ENCODE results near the gene TNIK. TPM values are rescaled to one million over a fixed set of nuclear protein-coding genes. Genes with fewer than 3 reads are reported as not detected.

Gene TNIK
- total and polyA plus RNA-seq, 10 of the 15 experiments (the other 5 are each of a cell fraction or from before 2014, with no cell fraction given) = 13.9 to 74.3 (median 48.2) TPM

- 100% methylated on average over 1 of the region's 1 CpG for whole genome bisulfite sequencing (ENCODE audit: insufficient coverage, insufficient replicate concordance, low lambda C conversion rate, missing lambda C conversion rate)
- no peaks in the 10 kb centered on the region for H3K36me3 ChIP-seq (ENCODE audit: control insufficient read depth in 2 of 2, insufficient read depth in 2 of 2, low read length in 1 of 2)
- no peaks in the 10 kb centered on the region for H3K9me3 ChIP-seq (replicated peaks; ENCODE audit: control insufficient read depth, insufficient read depth, low read length)
- H3K9ac ChIP-seq (ENCODE audit: control insufficient read depth, insufficient read depth, low read length) = 0 out of 2 replicates have a peak overlapping the region, but pooled peaks have one; percentile 35
- peak overlapping the region; percentile 80 for H3K4me2 ChIP-seq (ENCODE audit: control insufficient read depth, insufficient read depth)
- peaks cover 11% of the 10 kb centered on the region for H3K4me1 ChIP-seq (ENCODE audit: control insufficient read depth, insufficient read depth, low read length)
- TF ChIP-seq MEF2B (IDR thresholded peaks at IDR 0.05; ENCODE audit: partially characterized antibody, poor library complexity, severe bottlenecking) = no peak
- peak in 1 of 2 experiments; percentile 37; a peak in 1 of 4 replicates for TF ChIP-seq IKZF2 (IDR thresholded peaks at IDR 0.05)
- TF ChIP-seq ZNF622 (IDR thresholded peaks at IDR 0.05) = no peak
- 0 out of 2 replicates have a peak, but pooled peaks have one; percentile 15 for TF ChIP-seq IKZF1 (conservative IDR thresholded peaks at IDR 0.05)
- TF ChIP-seq EED (IDR thresholded peaks at IDR 0.05; ENCODE audit: low read depth) = peak; percentile 39; the same call in 1 of the 2 replicates
- H3K27ac ChIP-seq (ENCODE audit: control insufficient read depth, insufficient read depth) = peak overlapping the region; percentile 40; the same call in 1 of the 2 replicates
- FAIRE-seq (no peak), DNase-seq (ENCODE audit: low read depth, low spot score) (no peak), ATAC-seq (peak; percentile 59)
- peak overlapping the region; percentile 84 for H2AFZ ChIP-seq (ENCODE audit: control insufficient read depth, low read depth, low read length)
- ChIA-PET POLR2A (interaction anchor here (1.0 kb wide), 1 partner anchor 12 kb away, joined by 3 read pairs; no protein-coding TSS in a partner anchor), SMC1A (ENCODE audit: uncharacterized antibody, unreplicated experiment) (interaction anchor here (1.0 to 1.6 kb wide), 3 partner anchors 11 to 78 kb away, joined by 3 to 7 read pairs (median 5); no protein-coding TSS in a partner anchor), CTCF (no interaction called here), RAD21 (ENCODE audit: unreplicated experiment) (interaction anchor here (0.9 to 1.4 kb wide), 2 partner anchors 20 to 133 kb away, joined by 3 read pairs; no protein-coding TSS in a partner anchor)
- H3K27me3 ChIP-seq (replicated peaks in 1 of 2; ENCODE audit: control insufficient read depth in 2 of 2, insufficient read depth in 2 of 2, low read length in 1 of 2) = no peaks in the 10 kb centered on the region
- intact Hi-C loops (cut with micrococcal nuclease; ENCODE audit: unreplicated experiment) (no loop called here), in situ Hi-C loops (cut with MboI) (no loop called here)
- BruUV-seq (replicated peaks) = no TSS peak
- H3K4me3 ChIP-seq = no peak overlapping the region
- H4K20me1 ChIP-seq (ENCODE audit: control insufficient read depth, insufficient read depth) = no peaks in the 10 kb centered on the region
- no peaks in the 10 kb centered on the region for H3K79me2 ChIP-seq (ENCODE audit: control insufficient read depth, insufficient read depth, low read length)
These were observed 20.8 kb upstream of the TNIK start for GRCh38 chr3:171481011-171481410.

GRCh38 chr3:171480526-171480925, 20.3 kb upstream of the TNIK start:
- peak; percentile 92 for ATAC-seq

More at GRCh38 chr3:171480526-171480925, 20.3 kb upstream of the TNIK start:
- WGBS (ENCODE audit: insufficient coverage, insufficient replicate concordance, low lambda C conversion rate, missing lambda C conversion rate) = 0% methylated on average over 1 of the region's 1 CpG
- H3K27ac ChIP-seq (ENCODE audit: control insufficient read depth, insufficient read depth) = peak overlapping the region; percentile 40; the same call in 1 of the 2 replicates
- no peaks in the 10 kb centered on the region for H3K9me3 ChIP-seq (replicated peaks; ENCODE audit: control insufficient read depth, insufficient read depth, low read length)
- intact Hi-C loops (cut with micrococcal nuclease; ENCODE audit: unreplicated experiment) = no loop called here
- TF ChIP-seq RAD21 (IDR thresholded peaks at IDR 0.05; ENCODE audit: insufficient read depth, low read depth, low read length) (no peak), NFXL1 (IDR thresholded peaks at IDR 0.05; ENCODE audit: borderline replicate concordance) (no peak), ZBED1 (IDR thresholded peaks at IDR 0.05; ENCODE audit: borderline replicate concordance) (0 out of 2 replicates have a peak, but pooled peaks have one; percentile 37), POLR2A (IDR thresholded peaks at IDR 0.05; ENCODE audit: low read depth, low read length) (no peak), NFYB (IDR thresholded peaks at IDR 0.05; ENCODE audit: insufficient read depth, low read depth, low read length) (no peak), ZNF622 (IDR thresholded peaks at IDR 0.05) (no peak), JUNB (IDR thresholded peaks at IDR 0.05) (0 out of 2 replicates have a peak, but pooled peaks have one; percentile 14), MLLT1 (IDR thresholded peaks at IDR 0.05) (peak; percentile 6; the same call in 1 of the 2 replicates), RUNX3 (IDR thresholded peaks at IDR 0.05; ENCODE audit: low read length) (peak; percentile 66), ATF7 (IDR thresholded peaks at IDR 0.05; ENCODE audit: low read depth) (0 out of 2 replicates have a peak, but pooled peaks have one; percentile 41), IKZF2 (IDR thresholded peaks at IDR 0.05) (peak in 1 of 2 experiments; percentile 21; a peak in 1 of 4 replicates), STAT3 (IDR thresholded peaks at IDR 0.05; ENCODE audit: low read depth, low read length) (no peak), RAD51 (IDR thresholded peaks at IDR 0.05) (no peak)
- ChIA-PET CTCF (no interaction called here), RAD21 (ENCODE audit: unreplicated experiment) (interaction anchor here (0.7 to 1.4 kb wide), 2 partner anchors 19 to 86 kb away, joined by 3 read pairs; no protein-coding TSS in a partner anchor), SMC1A (ENCODE audit: uncharacterized antibody, unreplicated experiment) (interaction anchor here (1.0 to 1.6 kb wide), 4 partner anchors 11 to 77 kb away, joined by 3 to 7 read pairs (median 4); no protein-coding TSS in a partner anchor), POLR2A (interaction anchor here (1.0 kb wide), 1 partner anchor 13 kb away, joined by 3 read pairs; no protein-coding TSS in a partner anchor)
- no TSS peak for BruUV-seq (replicated peaks)
- H3K9ac ChIP-seq (ENCODE audit: control insufficient read depth, insufficient read depth, low read length) = 0 out of 2 replicates have a peak overlapping the region, but pooled peaks have one; percentile 35
- no peaks in the 10 kb centered on the region for H3K36me3 ChIP-seq (ENCODE audit: control insufficient read depth in 2 of 2, insufficient read depth in 2 of 2, low read length in 1 of 2)
- peak overlapping the region; percentile 80 for H3K4me2 ChIP-seq (ENCODE audit: control insufficient read depth, insufficient read depth)
- no peaks in the 10 kb centered on the region for H3K79me2 ChIP-seq (ENCODE audit: control insufficient read depth, insufficient read depth, low read length)
- peak; percentile 54 for DNase-seq (ENCODE audit: low read depth, low spot score)
- H3K27me3 ChIP-seq (replicated peaks in 1 of 2; ENCODE audit: control insufficient read depth in 2 of 2, insufficient read depth in 2 of 2, low read length in 1 of 2) = no peaks in the 10 kb centered on the region
- H3K4me1 ChIP-seq (ENCODE audit: control insufficient read depth, insufficient read depth, low read length) = peaks cover 11% of the 10 kb centered on the region
- in situ Hi-C loops (cut with MboI) = no loop called here
- H2AFZ ChIP-seq (ENCODE audit: control insufficient read depth, low read depth, low read length) = peak overlapping the region; percentile 84
- FAIRE-seq = peak; percentile 23
- H4K20me1 ChIP-seq (ENCODE audit: control insufficient read depth, insufficient read depth) = no peaks in the 10 kb centered on the region
- peak overlapping the region; percentile 1; the same call in 1 of the 2 replicates for H3K4me3 ChIP-seq

Data from GM12878 (cell line).